Measurements from ENCODE around the gene CORO2A. TPM values are rescaled to one million over a fixed set of nuclear protein-coding genes. Genes with fewer than 3 reads are reported as not detected.
A peak's percentile ranks its signal among the peaks of the same experiment; 100 is the strongest.

Gene CORO2A
- total and polyA plus RNA-seq, 2 of the 13 experiments (the other 11 are each of a cell fraction or from before 2014, with no cell fraction given), result 14.4 to 15.3 TPM

GRCh38 chr9:98186236-98186635, 6.2 kb downstream of the CORO2A start:
- no peak overlapping the region for H3K27ac ChIP-seq (ENCODE audit: extremely low read length, insufficient read depth, low read length)
- ChIA-PET CTCF (ENCODE audit: low intra/inter-chr PET ratio, low total read pairs) (no interaction called here), POLR2A (no interaction called here)
- no peak overlapping the region for H3K9ac ChIP-seq (ENCODE audit: insufficient read depth, low read depth, low read length)
- WGBS (ENCODE audit: low lambda C conversion rate), result 53% methylated on average over 1 of the region's 1 CpG
- H3K9me3 ChIP-seq (ENCODE audit: low read length), result no peaks in the 10 kb centered on the region
- no peak overlapping the region for H2AFZ ChIP-seq (ENCODE audit: low read length)
- no peak for DNase-seq (ENCODE audit: low spot score)
- intact Hi-C loops (cut with micrococcal nuclease; ENCODE audit: unreplicated experiment) (no loop called here), in situ Hi-C loops (cut with HindIII; ENCODE audit: extremely low pct_ligation_motif_present, low pct_unique_long_range_greater_than_20kb) (no loop called here)
- no peak overlapping the region for H3K4me2 ChIP-seq (ENCODE audit: low read depth, low read length)
- H3K4me1 ChIP-seq (ENCODE audit: insufficient read depth, low read length), result peaks cover 64% of the 10 kb centered on the region
- H4K20me1 ChIP-seq (ENCODE audit: insufficient read depth, low read length), result no peaks in the 10 kb centered on the region
- no peak for TF ChIP-seq CEBPB (IDR thresholded peaks at IDR 0.05; ENCODE audit: borderline replicate concordance, low read depth, low read length)
- no peak for TF ChIP-seq ZNF639 (CRISPR knock-in tag; conservative IDR thresholded peaks at IDR 0.05)
- TF ChIP-seq ZNF878 (CRISPR knock-in tag; IDR thresholded peaks at IDR 0.05), result no peak
- TF ChIP-seq ZNF629 (CRISPR knock-in tag; conservative IDR thresholded peaks at IDR 0.05), result peak; percentile 72
- no TSS peak for BruUV-seq (replicated peaks)
- H3K36me3 ChIP-seq (replicated peaks in 1 of 2; ENCODE audit: control insufficient read depth in 1 of 2, insufficient read depth in 2 of 2, low read length in 2 of 2), result peaks cover 0 to 1% of the 10 kb centered on the region in 2 experiments; a peak in 1 of 5 replicates
- H3K79me2 ChIP-seq (ENCODE audit: insufficient read depth, low read length), result peaks cover 58% of the 10 kb centered on the region
- FAIRE-seq, result no peak
- no peak for ATAC-seq
- H3K4me3 ChIP-seq (replicated peaks in 1 of 3; ENCODE audit: insufficient read depth in 1 of 3, low read depth in 2 of 3, low read length in 3 of 3), result no peak overlapping the region
- H3K27me3 ChIP-seq (ENCODE audit: control insufficient read depth in 1 of 2, insufficient read depth in 2 of 2, low read length in 2 of 2), result no peaks in the 10 kb centered on the region

DNA sequence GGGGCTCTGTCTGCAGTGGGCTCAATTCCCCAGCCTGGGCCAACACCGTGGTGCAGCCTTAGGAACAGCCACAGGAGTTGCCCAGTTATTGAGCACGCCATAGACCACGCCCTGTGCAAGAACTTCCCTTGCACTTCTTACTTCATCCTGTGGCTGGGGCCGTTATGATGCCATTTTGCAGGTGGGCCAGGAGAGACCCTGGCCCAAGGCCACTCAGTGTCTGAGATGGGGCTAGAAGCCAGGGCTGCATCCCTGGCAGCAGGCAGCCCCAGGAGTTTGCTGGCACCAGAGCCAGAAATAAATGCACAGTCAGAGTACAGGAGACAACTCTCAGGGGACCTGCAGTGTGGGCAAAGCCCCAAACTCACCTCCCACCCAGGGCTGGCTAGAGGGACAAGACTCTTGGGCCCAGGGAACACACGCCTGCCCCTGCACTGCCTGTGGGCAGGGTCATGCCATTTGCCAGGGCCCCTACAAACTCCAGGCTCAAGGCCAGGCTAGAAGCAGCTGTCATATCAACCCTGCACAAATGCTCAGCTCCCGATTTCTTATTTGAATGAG, 6.7 kb downstream of the CORO2A start:
- no peaks in the 10 kb centered on the region for H4K20me1 ChIP-seq (ENCODE audit: insufficient read depth, low read length)
- peaks cover 64% of the 10 kb centered on the region for H3K4me1 ChIP-seq (ENCODE audit: insufficient read depth, low read length)
- peaks cover 0 to 1% of the 10 kb centered on the region in 2 experiments; a peak in 1 of 5 replicates for H3K36me3 ChIP-seq (replicated peaks in 1 of 2; ENCODE audit: control insufficient read depth in 1 of 2, insufficient read depth in 2 of 2, low read length in 2 of 2)
- peaks cover 59% of the 10 kb centered on the region for H3K79me2 ChIP-seq (ENCODE audit: insufficient read depth, low read length)
- H3K4me2 ChIP-seq (ENCODE audit: low read depth, low read length), result no peak overlapping the region
- in situ Hi-C loops (cut with HindIII; ENCODE audit: extremely low pct_ligation_motif_present, low pct_unique_long_range_greater_than_20kb), result no loop called here
- H3K9ac ChIP-seq (ENCODE audit: insufficient read depth, low read depth, low read length), result no peak overlapping the region
- DNase-seq (ENCODE audit: low spot score), result no peak
- ATAC-seq, result no peak
- POLR2A ChIA-PET, result no interaction called here
- no peaks in the 10 kb centered on the region for H3K9me3 ChIP-seq (ENCODE audit: low read length)
- CTCF ChIA-PET (ENCODE audit: low intra/inter-chr PET ratio, low total read pairs), result no interaction called here
- intact Hi-C loops (cut with micrococcal nuclease; ENCODE audit: unreplicated experiment), result no loop called here
- TF ChIP-seq ETV5 (CRISPR knock-in tag; IDR thresholded peaks at IDR 0.05; ENCODE audit: borderline replicate concordance) (no peak), SSRP1 (CRISPR knock-in tag; IDR thresholded peaks at IDR 0.05) (no peak), SOX13 (IDR thresholded peaks at IDR 0.05) (no peak), SOX13 (CRISPR knock-in tag; conservative IDR thresholded peaks at IDR 0.05 in 1 of 2, IDR thresholded peaks at IDR 0.05 in 1 of 2) (no peak), SNAPC2 (CRISPR knock-in tag; IDR thresholded peaks at IDR 0.05) (no peak), HIC2 (CRISPR knock-in tag; IDR thresholded peaks at IDR 0.05; ENCODE audit: low read depth) (no peak), HNRNPH1 (optimal IDR thresholded peaks at IDR 0.05; ENCODE audit: low read depth, low read length) (no peak), TOE1 (CRISPR knock-in tag; IDR thresholded peaks at IDR 0.05) (no peak), WIZ (CRISPR knock-in tag; IDR thresholded peaks at IDR 0.05) (no peak), SAFB2 (CRISPR knock-in tag; IDR thresholded peaks at IDR 0.05; ENCODE audit: borderline replicate concordance, low read depth) (no peak)
- TF ChIP-seq, protein P1, sequence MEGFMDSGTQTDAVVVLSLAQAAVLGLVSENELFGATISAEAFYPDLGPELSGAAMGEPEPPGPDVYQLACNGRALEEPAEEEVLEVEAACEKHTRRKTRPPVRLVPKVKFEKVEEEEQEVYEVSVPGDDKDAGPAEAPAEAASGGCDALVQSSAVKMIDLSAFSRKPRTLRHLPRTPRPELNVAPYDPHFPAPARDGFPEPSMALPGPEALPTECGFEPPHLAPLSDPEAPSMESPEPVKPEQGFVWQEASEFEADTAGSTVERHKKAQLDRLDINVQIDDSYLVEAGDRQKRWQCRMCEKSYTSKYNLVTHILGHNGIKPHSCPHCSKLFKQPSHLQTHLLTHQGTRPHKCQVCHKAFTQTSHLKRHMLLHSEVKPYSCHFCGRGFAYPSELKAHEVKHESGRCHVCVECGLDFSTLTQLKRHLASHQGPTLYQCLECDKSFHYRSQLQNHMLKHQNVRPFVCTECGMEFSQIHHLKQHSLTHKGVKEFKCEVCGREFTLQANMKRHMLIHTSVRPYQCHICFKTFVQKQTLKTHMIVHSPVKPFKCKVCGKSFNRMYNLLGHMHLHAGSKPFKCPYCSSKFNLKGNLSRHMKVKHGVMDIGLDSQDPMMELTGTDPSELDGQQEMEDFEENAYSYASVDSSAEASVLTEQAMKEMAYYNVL (CRISPR knock-in tag; IDR thresholded peaks at IDR 0.05; ENCODE audit: borderline replicate concordance), result no peak
- no peak overlapping the region for H3K27ac ChIP-seq (ENCODE audit: extremely low read length, insufficient read depth, low read length)
- WGBS (ENCODE audit: low lambda C conversion rate), result 100% methylated on average over 1 of the region's 6 CpGs
- no peak for FAIRE-seq
- no peaks in the 10 kb centered on the region for H3K27me3 ChIP-seq (ENCODE audit: control insufficient read depth in 1 of 2, insufficient read depth in 2 of 2, low read length in 2 of 2)
- H2AFZ ChIP-seq (ENCODE audit: low read length), result no peak overlapping the region
- no peak overlapping the region for H3K4me3 ChIP-seq (replicated peaks in 1 of 3; ENCODE audit: insufficient read depth in 1 of 3, low read depth in 2 of 3, low read length in 3 of 3)
- BruUV-seq (replicated peaks), result no TSS peak

Data from HepG2 (cell line).